ENCODE data around the gene HESX1. TPM values are rescaled to one million over a fixed set of nuclear protein-coding genes. Genes with fewer than 3 reads are reported as not detected.

The HESX1 gene
- total and polyA plus RNA-seq, 4 experiments from 2014 or later, result not detected

DNA sequence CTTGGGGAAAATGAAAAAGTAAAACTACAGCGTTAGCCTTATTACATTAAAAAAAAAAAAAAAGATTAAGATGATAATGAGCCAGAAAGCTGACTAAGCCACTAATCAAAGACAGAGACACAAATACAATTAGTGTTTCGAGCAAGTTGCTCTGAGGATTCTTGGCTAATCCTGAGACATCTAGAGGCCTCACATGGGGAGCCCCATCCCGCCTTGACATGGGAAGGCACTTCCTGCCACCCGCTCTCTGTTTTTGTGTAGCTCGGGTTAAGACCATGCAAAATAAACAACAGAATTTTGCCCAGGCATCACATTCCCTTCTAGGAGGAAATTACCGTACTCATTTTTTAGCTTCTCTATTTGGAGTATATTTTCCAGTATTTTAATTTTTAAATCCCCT, 15.3 kb downstream of the HESX1 start:
- ChIA-PET CTCF (ENCODE audit: partially characterized antibody) (interaction anchor here (0.6 to 2.4 kb wide), 2 partner anchors 15 to 993 kb away, joined by 3 to 9 read pairs; no protein-coding TSS in a partner anchor), POLR2A (ENCODE audit: partially characterized antibody) (no interaction called here)
- Histone ChIP-seq H3K4me3 (ENCODE audit: low read length in 2 of 2) (no peak overlapping the region), H3K4me1 (ENCODE audit: insufficient read depth, low read length) (no peaks in the 10 kb centered on the region), H3K27ac (ENCODE audit: low read depth, low read length) (no peak overlapping the region), H3K36me3 (ENCODE audit: insufficient read depth, low read length) (no peaks in the 10 kb centered on the region), H3K27me3 (ENCODE audit: insufficient read depth, low read length) (no peaks in the 10 kb centered on the region), H3K9me3 (ENCODE audit: control insufficient read depth in 1 of 2, low read length in 2 of 2) (no peaks in the 10 kb centered on the region)
- Mint-ChIP-seq H3K4me3 (no peak overlapping the region), H3K4me1 (no peaks in the 10 kb centered on the region), H3K27ac (no peak overlapping the region), H3K27me3 (peaks cover 3 to 5% of the 10 kb centered on the region in 2 donors), H3K9me3 (no peaks in the 10 kb centered on the region), H3K36me3 (no peaks in the 10 kb centered on the region)
- intact Hi-C loops (cut with micrococcal nuclease), result no loop called here
- DNase-seq, result no peak

DNA sequence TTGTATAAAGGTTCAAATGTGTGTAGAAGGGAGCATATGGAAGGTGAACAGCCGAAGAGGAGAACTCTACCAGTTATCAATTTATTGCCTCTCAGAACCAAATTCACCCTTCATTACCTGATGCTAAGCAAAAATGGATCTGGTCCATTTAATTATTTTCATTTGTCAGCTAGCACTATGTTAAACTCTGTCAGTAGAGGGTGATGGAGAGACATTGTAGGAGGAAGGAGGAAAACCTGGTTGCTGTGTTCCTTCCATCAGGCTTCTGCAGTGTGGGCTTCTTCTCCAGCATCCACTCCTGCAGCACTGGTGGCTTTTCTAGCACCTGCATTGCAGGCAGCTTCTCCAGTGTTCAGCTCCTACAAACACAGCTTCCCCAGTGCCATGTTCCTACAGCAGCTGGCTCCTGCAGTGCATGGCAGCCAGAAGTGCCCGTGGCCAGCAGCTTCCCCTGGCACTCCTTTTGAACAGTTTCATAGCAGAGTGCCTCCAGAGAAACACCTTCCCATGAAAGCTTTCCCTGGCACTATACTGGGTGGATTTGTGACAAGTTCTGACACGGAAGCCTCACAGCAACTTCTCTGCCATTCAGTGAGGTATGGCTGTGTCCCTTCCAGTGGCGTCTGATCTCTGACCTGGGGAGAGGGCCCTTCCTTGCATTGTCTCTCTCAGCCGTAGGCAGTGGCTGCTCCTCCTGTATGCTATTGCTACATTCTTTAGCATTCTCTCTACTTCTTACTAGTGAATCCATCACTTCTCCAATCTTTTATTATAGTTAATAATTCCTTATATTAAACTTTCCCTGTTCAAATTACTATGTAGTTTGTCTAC, 20.0 kb downstream of the HESX1 start:
- no peak overlapping the region for H3K27ac ChIP-seq (ENCODE audit: low read depth, low read length)
- Mint-ChIP-seq H3K9me3 (no peaks in the 10 kb centered on the region), H3K4me3 (no peak overlapping the region), H3K27me3 (peaks cover 8 to 21% of the 10 kb centered on the region in 2 donors), H3K4me1 (no peaks in the 10 kb centered on the region), H3K36me3 (no peaks in the 10 kb centered on the region), H3K27ac (no peak overlapping the region)
- intact Hi-C loops (cut with micrococcal nuclease), result no loop called here
- CTCF ChIA-PET (ENCODE audit: partially characterized antibody), result interaction anchor here (3.6 kb wide), 1 partner anchor 10 kb away, joined by 24 read pairs; no protein-coding TSS in a partner anchor
- no peaks in the 10 kb centered on the region for H3K9me3 ChIP-seq (ENCODE audit: control insufficient read depth in 1 of 2, low read length in 2 of 2)
- no peak for DNase-seq
- POLR2A ChIA-PET (ENCODE audit: partially characterized antibody), result no interaction called here
- no peak overlapping the region for H3K4me3 ChIP-seq (ENCODE audit: low read length in 2 of 2)
- H3K4me1 ChIP-seq (ENCODE audit: insufficient read depth, low read length), result no peaks in the 10 kb centered on the region
- H3K36me3 ChIP-seq (ENCODE audit: insufficient read depth, low read length), result no peaks in the 10 kb centered on the region
- no peaks in the 10 kb centered on the region for H3K27me3 ChIP-seq (ENCODE audit: insufficient read depth, low read length)

DNA sequence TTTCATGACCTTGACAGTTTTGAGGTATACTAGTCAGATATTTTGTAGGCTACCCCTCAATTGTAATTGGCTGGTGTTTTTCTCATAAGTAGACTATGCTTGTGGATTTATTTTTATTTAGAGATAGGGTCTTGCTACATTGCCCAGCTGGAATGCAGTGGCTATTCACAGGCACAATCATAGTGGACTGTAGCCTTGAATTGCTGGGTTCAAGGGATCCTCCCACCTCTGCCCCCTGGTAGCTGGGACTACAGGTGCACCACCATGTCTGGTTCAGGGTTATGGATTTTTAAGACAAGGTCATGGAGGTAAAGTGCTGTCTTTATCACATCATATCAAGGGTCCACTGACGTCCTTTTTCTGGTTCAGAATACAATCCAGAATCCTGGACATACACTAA, 23.7 kb downstream of the HESX1 start:
- intact Hi-C loops (cut with micrococcal nuclease), result no loop called here
- no peaks in the 10 kb centered on the region for H3K9me3 Mint-ChIP-seq
- peaks cover 9 to 25% of the 10 kb centered on the region in 2 donors for H3K27me3 Mint-ChIP-seq

DNA sequence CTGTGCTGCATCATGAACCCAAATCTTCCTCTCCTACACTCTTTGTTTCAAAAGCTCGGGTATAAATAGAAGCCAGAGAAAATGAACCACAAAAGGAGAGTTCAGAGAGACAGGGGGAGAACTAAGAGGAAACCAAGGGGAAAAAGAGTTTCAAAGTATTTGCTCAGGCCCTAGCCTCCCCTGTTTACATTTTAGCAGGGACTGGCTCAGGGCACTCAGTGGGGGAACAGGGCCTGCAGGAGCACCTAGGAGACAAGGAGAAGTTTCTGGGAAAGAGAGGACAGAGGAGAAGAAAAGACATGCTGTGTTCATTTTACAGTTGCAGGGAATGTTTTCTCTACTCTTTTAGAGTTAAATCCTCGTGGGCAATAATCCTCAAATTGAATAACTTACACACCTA, 26.1 kb downstream of the HESX1 start:
- H3K9me3 ChIP-seq (ENCODE audit: control insufficient read depth in 1 of 2, low read length in 2 of 2), result no peaks in the 10 kb centered on the region
- H3K36me3 ChIP-seq (ENCODE audit: insufficient read depth, low read length), result no peaks in the 10 kb centered on the region
- Mint-ChIP-seq H3K9me3 (no peaks in the 10 kb centered on the region), H3K27me3 (peaks cover 15 to 33% of the 10 kb centered on the region in 2 donors), H3K4me1 (peaks cover 0 to 5% (median 3%) of the 10 kb centered on the region in 4 donors), H3K4me3 (no peak overlapping the region), H3K36me3 (no peaks in the 10 kb centered on the region), H3K27ac (no peak overlapping the region)
- H3K27me3 ChIP-seq (ENCODE audit: insufficient read depth, low read length), result no peaks in the 10 kb centered on the region
- intact Hi-C loops (cut with micrococcal nuclease), result no loop called here
- POLR2A ChIA-PET (ENCODE audit: partially characterized antibody), result no interaction called here
- DNase-seq, result no peak
- no peak overlapping the region for H3K27ac ChIP-seq (ENCODE audit: low read depth, low read length)
- peaks cover 3% of the 10 kb centered on the region for H3K4me1 ChIP-seq (ENCODE audit: insufficient read depth, low read length)
- CTCF ChIA-PET (ENCODE audit: partially characterized antibody), result interaction anchor here (1.4 kb wide), 1 partner anchor 10 kb away, joined by 4 read pairs; no protein-coding TSS in a partner anchor
- H3K4me3 ChIP-seq (ENCODE audit: low read length in 2 of 2), result no peak overlapping the region

More for the DNA sequence above, 23.7 kb downstream of the HESX1 start:
- ChIA-PET CTCF (ENCODE audit: partially characterized antibody) (no interaction called here), POLR2A (ENCODE audit: partially characterized antibody) (no interaction called here)
- no peak for DNase-seq
- Mint-ChIP-seq H3K27ac (no peak overlapping the region), H3K36me3 (no peaks in the 10 kb centered on the region), H3K4me3 (no peak overlapping the region), H3K4me1 (no peaks in the 10 kb centered on the region)
- Histone ChIP-seq H3K36me3 (ENCODE audit: insufficient read depth, low read length) (no peaks in the 10 kb centered on the region), H3K27ac (ENCODE audit: low read depth, low read length) (no peak overlapping the region), H3K4me1 (ENCODE audit: insufficient read depth, low read length) (no peaks in the 10 kb centered on the region), H3K27me3 (ENCODE audit: insufficient read depth, low read length) (no peaks in the 10 kb centered on the region), H3K9me3 (ENCODE audit: control insufficient read depth in 1 of 2, low read length in 2 of 2) (no peaks in the 10 kb centered on the region), H3K4me3 (ENCODE audit: low read length in 2 of 2) (no peak overlapping the region)

DNA sequence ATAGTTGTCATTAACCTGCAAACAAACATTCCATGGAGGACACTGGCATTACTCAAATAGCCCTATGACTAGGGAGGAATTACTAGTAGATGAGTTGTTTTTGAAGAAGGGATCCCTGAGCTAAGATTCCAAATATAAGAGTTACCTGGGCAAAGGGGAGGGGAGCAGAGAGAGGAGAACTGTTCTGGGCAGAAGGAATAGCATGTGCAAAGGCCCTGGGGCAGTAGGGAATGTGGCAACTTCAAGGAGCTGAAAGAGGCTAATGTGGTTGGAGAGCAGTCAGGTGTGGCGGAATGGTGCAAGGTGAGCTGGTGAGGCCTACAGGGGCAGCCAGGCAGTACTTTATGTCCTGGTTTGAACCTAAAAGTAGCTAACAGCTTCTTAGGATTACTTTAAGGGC, 28.8 kb downstream of the HESX1 start:
- peaks cover 3% of the 10 kb centered on the region for H3K4me1 ChIP-seq (ENCODE audit: insufficient read depth, low read length)
- H3K4me1 Mint-ChIP-seq, result peaks cover 2 to 5% (median 3%) of the 10 kb centered on the region in 4 donors
- no peak for DNase-seq
- no peaks in the 10 kb centered on the region for H3K9me3 Mint-ChIP-seq
- peak overlapping the region in 1 of 8 donors; percentile 9 for H3K4me3 Mint-ChIP-seq
- H3K9me3 ChIP-seq (ENCODE audit: control insufficient read depth in 1 of 2, low read length in 2 of 2), result no peaks in the 10 kb centered on the region
- peaks cover 10% of the 10 kb centered on the region for H3K27me3 ChIP-seq (ENCODE audit: insufficient read depth, low read length)
- intact Hi-C loops (cut with micrococcal nuclease), result loop anchor here (1.0 kb wide), 2 partner anchors 56 to 740 kb away; partner anchors contain the start of gene APPL1
- peaks cover 28 to 39% of the 10 kb centered on the region in 2 donors for H3K27me3 Mint-ChIP-seq
- ChIA-PET POLR2A (ENCODE audit: partially characterized antibody) (interaction anchor here (0.6 kb wide), 2 partner anchors 12 to 386 kb away, joined by 3 read pairs; no protein-coding TSS in a partner anchor), CTCF (ENCODE audit: partially characterized antibody) (interaction anchor here (0.6 to 2.9 kb wide), 15 partner anchors 8 to 655 kb away, joined by 3 to 24 read pairs (median 4); partner anchors contain the start of gene APPL1)
- no peaks in the 10 kb centered on the region for H3K36me3 Mint-ChIP-seq
- H3K27ac Mint-ChIP-seq, result peak overlapping the region in 1 of 7 donors; percentile 4
- no peaks in the 10 kb centered on the region for H3K36me3 ChIP-seq (ENCODE audit: insufficient read depth, low read length)
- H3K4me3 ChIP-seq (ENCODE audit: low read length in 2 of 2), result no peak overlapping the region
- no peak overlapping the region for H3K27ac ChIP-seq (ENCODE audit: low read depth, low read length)

DNA sequence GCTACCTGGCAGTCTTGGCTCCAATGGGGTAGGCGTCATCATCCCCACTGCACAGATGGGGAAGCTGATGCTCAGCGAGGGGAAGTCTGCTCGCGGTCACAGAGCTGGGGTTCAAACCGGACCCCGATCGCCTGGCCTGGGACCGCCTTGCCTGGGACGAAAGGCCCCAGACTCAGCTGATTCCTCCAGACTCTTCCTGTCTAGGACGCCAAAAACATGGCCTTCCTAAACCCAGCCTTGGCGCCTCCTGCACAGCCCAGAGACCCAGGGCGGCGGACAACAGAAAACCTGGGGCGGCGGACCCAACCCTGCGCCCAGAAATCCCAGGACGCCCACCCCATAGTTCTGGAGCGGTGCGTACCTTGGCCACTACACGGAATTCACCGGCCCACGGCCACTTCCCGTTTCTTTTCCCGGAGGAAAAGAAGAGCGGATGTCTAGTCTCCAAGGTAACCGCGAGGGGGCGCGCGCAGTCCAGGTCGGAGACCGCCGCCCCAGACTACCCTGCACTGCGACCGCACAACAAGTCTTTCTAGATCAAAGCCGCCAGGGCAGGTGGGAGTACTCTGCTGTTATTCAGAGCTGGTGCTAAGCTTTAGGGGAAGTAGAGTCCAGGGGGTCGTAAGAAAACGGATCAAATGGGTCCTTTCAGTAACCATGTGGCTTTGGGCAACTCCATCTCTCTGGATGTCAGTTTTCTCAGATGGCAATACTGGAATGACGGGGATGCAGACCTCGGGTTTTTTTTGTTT, 29.7 kb downstream of the HESX1 start:
- intact Hi-C loops (cut with micrococcal nuclease), result loop anchor here (1.0 kb wide), 2 partner anchors 57 to 741 kb away; partner anchors contain the start of gene APPL1
- H3K4me3 Mint-ChIP-seq, result peak overlapping the region; percentile 10 to 74 (median 50)

More for the DNA sequence above, 29.7 kb downstream of the HESX1 start:
- Mint-ChIP-seq H3K27me3 (peaks cover 31 to 44% of the 10 kb centered on the region in 2 donors), H3K36me3 (no peaks in the 10 kb centered on the region), H3K9me3 (no peaks in the 10 kb centered on the region), H3K4me1 (peaks cover 4 to 11% (median 6%) of the 10 kb centered on the region in 4 donors), H3K27ac (no peak overlapping the region)
- Histone ChIP-seq H3K4me1 (ENCODE audit: insufficient read depth, low read length) (peaks cover 3% of the 10 kb centered on the region), H3K9me3 (ENCODE audit: control insufficient read depth in 1 of 2, low read length in 2 of 2) (no peaks in the 10 kb centered on the region), H3K27me3 (ENCODE audit: insufficient read depth, low read length) (peaks cover 10% of the 10 kb centered on the region), H3K27ac (ENCODE audit: low read depth, low read length) (no peak overlapping the region), H3K4me3 (ENCODE audit: low read length in 2 of 2) (peak overlapping the region in 1 of 2 donors; percentile 27), H3K36me3 (ENCODE audit: insufficient read depth, low read length) (no peaks in the 10 kb centered on the region)
- POLR2A ChIA-PET (ENCODE audit: partially characterized antibody), result interaction anchor here (0.6 kb wide), 2 partner anchors 11 to 387 kb away, joined by 3 read pairs; no protein-coding TSS in a partner anchor
- DNase-seq, result peak in 4 of 5 donors; percentile 37 to 45 (median 41)
- CTCF ChIA-PET (ENCODE audit: partially characterized antibody), result interaction anchor here (0.6 to 2.9 kb wide), 19 partner anchors 9 to 683 kb away, joined by 3 to 24 read pairs (median 4); partner anchors contain the start of gene APPL1
